ENCODE measurements around the gene SLC22A2.

GRCh38 chr6:160217863-160218262 is 40.8 kb downstream of the SLC22A2 start:
- TF ChIP-seq EZH2 (IDR thresholded peaks at IDR 0.05): no peak
- TF ChIP-seq POLR2AphosphoS5 (IDR thresholded peaks at IDR 0.05; ENCODE audit: borderline replicate concordance, low read depth, low read length): no peak
